ENCODE measurements around the gene ELP5. TPM values are rescaled to one million over a fixed set of nuclear protein-coding genes. Genes with fewer than 3 reads are reported as not detected.

The ELP5 gene
- total and polyA plus RNA-seq, 2 experiments from 2014 or later, result 38.3 to 41.4 TPM

- TF ChIP-seq REST (IDR thresholded peaks at IDR 0.05; ENCODE audit: unreplicated experiment) (no peak), EZH2 (IDR thresholded peaks at IDR 0.05; ENCODE audit: low read depth, unreplicated experiment) (no peak), ETS1 (IDR thresholded peaks at IDR 0.05) (no peak), NANOG (IDR thresholded peaks at IDR 0.05; ENCODE audit: borderline replicate concordance) (no peak)
These were observed 38.2 kb downstream of the ELP5 start (continued) for GRCh38 chr17:7290166-7290565.

- Mint-ChIP-seq H3K27ac (no peak overlapping the region), H3K27me3 (ENCODE audit: insufficient read depth, low read depth, poor library complexity) (peaks cover 21% of the 10 kb centered on the region), H3K36me3 (ENCODE audit: low read depth) (peaks cover 18% of the 10 kb centered on the region), H3K4me1 (peaks cover 30% of the 10 kb centered on the region), H3K4me3 (no peak overlapping the region; the same call in 2 of the 3 replicates), H3K9me3 (peaks cover 4% of the 10 kb centered on the region; the same call in 1 of the 3 replicates)
- Histone ChIP-seq H3K4me3 (no peak overlapping the region), H2AFZ (no peak overlapping the region), H3K27ac (ENCODE audit: low read depth) (no peak overlapping the region), H3K4me2 (no peak overlapping the region), H3K79me2 (replicated peaks; ENCODE audit: insufficient read depth) (no peaks in the 10 kb centered on the region), H4K20me1 (replicated peaks; ENCODE audit: insufficient read depth) (peaks cover 6% of the 10 kb centered on the region; the same call in 1 of the 2 replicates), H3K9me2 (ENCODE audit: insufficient read depth) (no peaks in the 10 kb centered on the region), H3K36me3 (ENCODE audit: insufficient read depth) (peaks cover 2% of the 10 kb centered on the region; the same call in 1 of the 2 replicates), H3F3A (replicated peaks; ENCODE audit: low read depth) (peaks cover 14% of the 10 kb centered on the region), H3K4me1 (ENCODE audit: insufficient read depth) (peaks cover 15% of the 10 kb centered on the region), H3K27me3 (ENCODE audit: insufficient read depth) (peaks cover 5% of the 10 kb centered on the region)
- no peak for ATAC-seq
- DNase-seq (ENCODE audit: low spot score), result no peak
- no peak for TF ChIP-seq POLR2AphosphoS5 (IDR thresholded peaks at IDR 0.05; ENCODE audit: low read depth)
- no peak for TF ChIP-seq NANOG (IDR thresholded peaks at IDR 0.05; ENCODE audit: borderline replicate concordance)
- TF ChIP-seq ETS1 (IDR thresholded peaks at IDR 0.05), result no peak
- no peak for TF ChIP-seq JUNB (IDR thresholded peaks at IDR 0.05; ENCODE audit: unreplicated experiment)
- no peak for TF ChIP-seq ZNF331 (CRISPR knock-in tag; IDR thresholded peaks at IDR 0.05; ENCODE audit: low read depth)
- TF ChIP-seq REST (IDR thresholded peaks at IDR 0.05; ENCODE audit: unreplicated experiment), result no peak
- TF ChIP-seq CREB1 (CRISPR knock-in tag; IDR thresholded peaks at IDR 0.05; ENCODE audit: low read depth), result no peak
- TF ChIP-seq ZNF114 (CRISPR knock-in tag; IDR thresholded peaks at IDR 0.05), result no peak
- no peak for TF ChIP-seq STAT1 (IDR thresholded peaks at IDR 0.05; ENCODE audit: unreplicated experiment)
- TF ChIP-seq CTCF (conservative IDR thresholded peaks at IDR 0.05; ENCODE audit: low read depth in 2 of 2), result no peak
- TF ChIP-seq EZH2phosphoT487 (IDR thresholded peaks at IDR 0.05; ENCODE audit: unreplicated experiment), result no peak
- no peak for TF ChIP-seq EZH2 (IDR thresholded peaks at IDR 0.05; ENCODE audit: low read depth, unreplicated experiment)
These were observed 38.7 kb downstream of the ELP5 start for GRCh38 chr17:7290685-7291084.

Measured in GM23338 (cell line).